Panc1 (cell line): ENCODE results near the gene APPL2.

Experiments used
- CTCF ChIP-seq: fragments of 450-650 bp; IDR thresholded peaks from 2 replicates; pipeline ENCODE4 v1.5.1; 2017; ENCODE audit warnings: mild to moderate bottlenecking
- POLR2AphosphoS5 ChIP-seq: IDR thresholded peaks from 2 replicates; pipeline ENCODE4 v1.6.1; 2012; ENCODE audit warnings: mild to moderate bottlenecking, low read depth, low read length, moderate library complexity
- REST ChIP-seq, 2 experiments: IDR thresholded peaks; 2 replicates each; pipeline ENCODE4 v1.6.1; 2011 to 2012; ENCODE audit warnings: low read depth in 2 of 2, control low read depth in 1 of 2, low read length in 1 of 2, mild to moderate bottlenecking in 1 of 2, moderate library complexity in 1 of 2; ENCODE audit not compliant: insufficient read depth in 1 of 2
- SIN3A ChIP-seq: IDR thresholded peaks from 2 replicates; pipeline ENCODE4 v1.6.1; 2012; ENCODE audit warnings: low read depth, mild to moderate bottlenecking, low read length, moderate library complexity, borderline replicate concordance; ENCODE audit not compliant: insufficient read depth
- TCF7L2 ChIP-seq: IDR thresholded peaks from 2 replicates; pipeline ENCODE4 v1.6.1; 2011; ENCODE audit warnings: mild to moderate bottlenecking, low read depth, low read length, inconsistent platforms

- no peak for TF ChIP-seq CTCF
- no peak for TF ChIP-seq TCF7L2
- TF ChIP-seq SIN3A = no peak
- no peak for TF ChIP-seq POLR2AphosphoS5
- no peak for TF ChIP-seq REST (IDR thresholded peaks at IDR 0.05; ENCODE audit: insufficient read depth in 1 of 2, low read depth in 2 of 2, low read length in 1 of 2)
Observed at GRCh38 chr12:105198961-105199360, 37.0 kb downstream of the APPL2 start.
